Measurements from ENCODE around the gene RPL36A. TPM values are rescaled to one million over a fixed set of nuclear protein-coding genes. Genes with fewer than 3 reads are reported as not detected.

RPL36A gene
- 172 TPM for total RNA-seq

- ATAC-seq = peak; percentile 98
- intact Hi-C loops (cut with DNase I) = no loop called here
- DNase-seq (ENCODE audit: low spot score) = peak; percentile 90
These were observed at the start of gene RPL36A for GRCh38 chrX:101390664-101391525. Gene RPL36A, plus strand, starts transcription at chrX:101391011. Its CDS starts 33 bp downstream, at chrX:101391044.

- ATAC-seq = peak; percentile 24
- intact Hi-C loops (cut with DNase I) = no loop called here
- DNase-seq (ENCODE audit: low spot score) = no peak
These were observed 42.9 kb upstream of the RPL36A start for GRCh38 chrX:101347859-101348451.

DNA sequence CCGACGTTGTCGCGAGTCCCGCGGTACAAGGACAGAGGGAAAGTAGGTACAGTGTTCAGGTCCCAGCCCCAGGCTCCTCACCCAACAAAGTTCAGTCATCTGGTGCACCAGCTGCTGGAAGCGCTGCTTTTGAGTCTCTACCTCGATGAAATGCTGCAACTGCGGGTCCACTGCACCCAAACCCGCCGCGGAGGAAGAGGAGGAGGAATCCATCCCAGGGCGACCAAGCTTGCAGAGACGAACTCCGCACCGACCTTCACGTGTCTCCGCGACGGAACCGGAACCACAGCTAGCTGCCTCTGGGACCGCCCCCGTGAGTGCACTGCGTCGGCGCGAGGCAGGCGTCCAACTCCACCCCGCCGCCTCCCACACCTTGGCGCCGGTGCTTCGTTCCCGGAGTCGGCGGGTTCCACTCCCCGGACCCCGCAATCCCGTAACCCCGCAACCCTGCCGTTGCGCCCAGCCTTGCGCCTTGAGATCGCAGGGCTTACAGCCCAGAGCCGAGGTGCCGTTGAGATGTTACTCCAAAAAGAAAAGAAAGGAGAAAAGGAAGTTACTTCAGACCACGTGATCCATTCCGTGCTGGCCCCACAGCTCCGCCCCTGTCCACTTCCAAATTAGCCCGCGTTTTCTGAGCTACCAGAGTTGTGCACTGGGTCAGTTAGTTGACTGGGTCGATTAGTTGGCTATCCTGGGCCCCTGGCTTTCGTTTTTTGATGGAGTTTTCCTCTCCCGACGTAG, 42.2 kb upstream of the RPL36A start, which contains the start of gene TIMM8A:
Gene TIMM8A, minus strand, starts transcription at position 291 of the 741 bp plus-strand sequence. Its CDS starts 78 bp downstream, at position 213.
- peak; percentile 86 for DNase-seq (ENCODE audit: low spot score)
- intact Hi-C loops (cut with DNase I) = no loop called here
- peak; percentile 98 for ATAC-seq

- ATAC-seq = no peak
- no peak for DNase-seq (ENCODE audit: low spot score)
- intact Hi-C loops (cut with DNase I) = no loop called here
These were observed 41.6 kb upstream of the RPL36A start for GRCh38 chrX:101349193-101349562.

DNA sequence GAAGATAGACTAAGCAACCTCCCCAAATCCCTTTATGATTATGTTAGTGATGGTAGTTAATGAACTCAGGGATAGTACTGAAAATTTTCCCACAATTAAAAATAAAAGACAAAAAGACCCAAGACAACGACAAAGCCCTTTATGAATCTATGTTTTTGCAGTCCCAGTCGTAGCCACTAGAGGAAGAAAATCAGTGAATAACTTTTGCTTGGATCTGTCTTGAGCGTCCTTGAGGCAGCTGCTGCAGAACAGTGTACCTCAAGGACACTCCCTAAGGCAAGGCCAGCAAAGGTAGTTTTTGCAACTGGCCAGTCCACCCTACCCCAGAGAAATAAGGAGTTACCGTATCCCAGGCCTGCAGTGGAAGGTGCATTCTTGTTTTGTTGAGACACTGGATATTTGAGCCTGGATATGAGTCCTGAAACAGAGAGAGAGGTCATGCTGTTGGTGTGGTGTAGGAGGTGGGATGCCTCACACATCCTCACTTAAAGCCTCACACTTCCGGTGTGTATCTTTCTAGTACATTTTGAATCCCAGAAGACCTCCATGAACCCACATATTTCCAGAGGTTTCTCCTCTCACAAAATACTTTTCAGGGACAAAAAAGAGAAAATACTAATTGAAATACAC, 33.5 kb upstream of the RPL36A start:
- intact Hi-C loops (cut with DNase I) = no loop called here
- ATAC-seq (no peak), DNase-seq (ENCODE audit: low spot score) (no peak)

- intact Hi-C loops (cut with DNase I) = loop anchor here (10.0 kb wide), 1 partner anchor 1125 kb away; no protein-coding TSS in a partner anchor
- ATAC-seq (no peak), DNase-seq (ENCODE audit: low spot score) (no peak)
These were observed 30.8 kb upstream of the RPL36A start for GRCh38 chrX:101359966-101360365.

GRCh38 chrX:101360390-101360789, 30.4 kb upstream of the RPL36A start:
- ATAC-seq (no peak), DNase-seq (ENCODE audit: low spot score) (no peak)
- intact Hi-C loops (cut with DNase I) = loop anchor here (10.0 kb wide), 1 partner anchor 1126 kb away; no protein-coding TSS in a partner anchor

GRCh38 chrX:101362116-101362515, 28.7 kb upstream of the RPL36A start:
- ATAC-seq = no peak
- intact Hi-C loops (cut with DNase I) = loop anchor here (10.0 kb wide), 1 partner anchor 1127 kb away; no protein-coding TSS in a partner anchor
- DNase-seq (ENCODE audit: low spot score) = no peak

GRCh38 chrX:101362757-101363156, 28.1 kb upstream of the RPL36A start:
- intact Hi-C loops (cut with DNase I) = loop anchor here (10.0 kb wide), 1 partner anchor 1128 kb away; no protein-coding TSS in a partner anchor
- no peak for ATAC-seq
- no peak for DNase-seq (ENCODE audit: low spot score)

- DNase-seq (ENCODE audit: low spot score) (no peak), ATAC-seq (no peak)
- intact Hi-C loops (cut with DNase I) = loop anchor here (10.0 kb wide), 1 partner anchor 1131 kb away; no protein-coding TSS in a partner anchor
These were observed 25.5 kb upstream of the RPL36A start for GRCh38 chrX:101365301-101365795.

DNA sequence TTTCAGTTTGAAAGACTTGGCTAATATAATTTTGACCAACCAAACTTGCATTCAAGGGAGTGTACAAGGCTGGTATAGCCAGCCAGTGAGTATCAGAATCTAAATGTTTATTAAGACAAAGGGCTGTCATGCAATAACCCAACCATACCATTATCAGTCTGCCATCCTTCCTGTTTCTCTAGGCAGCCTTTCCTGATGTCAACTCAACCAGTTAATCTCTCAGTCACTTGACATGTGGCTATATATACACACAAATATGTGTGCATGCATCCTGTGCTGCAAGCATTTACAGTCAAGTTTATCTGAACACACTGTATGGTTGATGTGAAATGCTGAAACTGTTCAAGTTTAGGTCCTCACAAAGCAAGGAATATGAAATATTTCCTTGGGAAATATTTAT, 22.0 kb upstream of the RPL36A start:
- DNase-seq (ENCODE audit: low spot score) (no peak), ATAC-seq (no peak)
- intact Hi-C loops (cut with DNase I) = loop anchor here (10.0 kb wide), 1 partner anchor 1134 kb away; no protein-coding TSS in a partner anchor

- ATAC-seq (no peak), DNase-seq (ENCODE audit: low spot score) (no peak)
- intact Hi-C loops (cut with DNase I) = loop anchor here (10.0 kb wide), 1 partner anchor 1135 kb away; no protein-coding TSS in a partner anchor
These were observed 21.1 kb upstream of the RPL36A start for GRCh38 chrX:101369687-101370086.

- no peak for DNase-seq (ENCODE audit: low spot score)
- intact Hi-C loops (cut with DNase I) = no loop called here
- no peak for ATAC-seq
These were observed 19.8 kb upstream of the RPL36A start for GRCh38 chrX:101370888-101371504.

DNA sequence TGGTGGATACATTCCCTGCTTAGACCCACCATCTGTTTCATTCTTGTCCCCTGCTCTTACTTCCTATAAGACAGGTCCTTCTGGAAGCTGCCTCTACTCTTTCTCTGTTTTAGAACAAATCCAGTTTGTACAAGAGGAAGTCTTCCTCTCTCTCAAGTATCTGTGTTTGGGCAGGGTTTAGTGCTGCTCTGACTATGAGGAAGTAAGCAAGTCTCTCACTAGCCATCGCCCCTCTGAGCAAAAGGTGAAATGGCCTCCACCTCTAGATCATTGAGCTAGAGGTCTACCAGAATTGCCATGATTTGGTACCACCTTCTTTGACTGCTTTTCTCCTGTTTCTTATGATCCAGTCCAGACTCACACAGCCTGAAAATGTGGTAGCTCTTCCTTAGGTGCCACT, 13.3 kb upstream of the RPL36A start:
- no peak for DNase-seq (ENCODE audit: low spot score)
- intact Hi-C loops (cut with DNase I) = no loop called here
- ATAC-seq = no peak

DNA sequence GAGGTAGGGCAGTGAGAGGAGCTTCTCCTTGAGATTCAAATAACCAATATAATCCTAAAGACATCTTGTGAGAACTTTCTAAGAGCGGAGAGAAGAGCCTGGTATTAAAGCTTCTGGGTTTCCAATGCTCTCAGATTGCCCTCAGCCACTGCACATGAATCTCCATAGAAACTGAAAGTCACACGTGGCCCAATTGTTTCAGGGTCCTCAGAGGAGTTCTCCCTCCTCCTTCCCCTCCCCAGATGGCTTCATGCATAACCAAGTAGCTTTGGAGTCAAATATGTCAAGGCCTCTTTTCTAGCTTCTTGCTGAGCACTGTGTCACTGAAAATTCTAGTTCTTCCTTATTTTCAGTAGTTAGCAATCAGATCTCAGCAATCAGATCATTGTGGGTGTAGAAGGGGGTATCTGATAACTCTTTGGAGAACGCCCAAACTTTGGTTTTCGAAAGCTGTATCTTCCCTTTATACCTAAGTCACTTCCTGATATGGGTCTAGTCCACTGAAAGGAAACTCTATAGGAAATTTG, 7.1 kb upstream of the RPL36A start:
- DNase-seq (ENCODE audit: low spot score) = no peak

GRCh38 chrX:101385026-101385684, 5.7 kb upstream of the RPL36A start:
- no peak for DNase-seq (ENCODE audit: low spot score)
- ATAC-seq = no peak
- intact Hi-C loops (cut with DNase I) = no loop called here

More for the DNA sequence above, 7.1 kb upstream of the RPL36A start:
- ATAC-seq = no peak
- intact Hi-C loops (cut with DNase I) = no loop called here

- peak; percentile 27 for ATAC-seq
- no peak for DNase-seq (ENCODE audit: low spot score)
- intact Hi-C loops (cut with DNase I) = no loop called here
These were observed 4.8 kb upstream of the RPL36A start, which contains the start of gene BTK for GRCh38 chrX:101385795-101386541. Gene BTK, minus strand, starts transcription at chrX:101386191. Its CDS starts 10,907 bp downstream, at chrX:101375284.
